SKM-1 treated with dmso at 0.1 percent for 144 hours (cell line): Measurements from ENCODE around the gene CECR2.
"Not testable (repeated sequence)": the region's sequence is repeated elsewhere in the genome, so short reads cannot be mapped to it uniquely, and the experiment has no call there.

ENCODE experiments used
- DNase-seq: peaks from one replicate; lab custom pipeline; 2025; ENCODE audit not compliant: unreplicated experiment; lab: John Stamatoyannopoulos, UW

The CECR2 gene

GRCh38 chr22:17401728-17402127 is 32.5 kb downstream of the CECR2 start:
- no peak for DNase-seq

- DNase-seq, result no peak
These were observed 33.0 kb downstream of the CECR2 start for GRCh38 chr22:17402293-17402692.

- no peak for DNase-seq
These were observed 34.6 kb downstream of the CECR2 start for GRCh38 chr22:17403906-17404305.

- DNase-seq, result no peak
These were observed 38.4 kb downstream of the CECR2 start for GRCh38 chr22:17407643-17408042.

GRCh38 chr22:17410576-17410975 is 41.3 kb downstream of the CECR2 start:
- DNase-seq, result no peak

- no peak for DNase-seq
These were observed 42.0 kb downstream of the CECR2 start for GRCh38 chr22:17411213-17411612.

GRCh38 chr22:17412232-17412631 is 43.0 kb downstream of the CECR2 start:
- no peak for DNase-seq

- no peak for DNase-seq
These were observed 49.6 kb downstream of the CECR2 start for GRCh38 chr22:17418890-17419324.

- no peak for DNase-seq
These were observed 50.1 kb downstream of the CECR2 start for GRCh38 chr22:17419348-17419747.

- DNase-seq, result no peak
These were observed 53.6 kb downstream of the CECR2 start for GRCh38 chr22:17422736-17423343.

- no peak for DNase-seq
These were observed 54.4 kb downstream of the CECR2 start for GRCh38 chr22:17423616-17424015.

GRCh38 chr22:17427528-17427927 is 58.3 kb downstream of the CECR2 start:
- not testable (repeated sequence) for DNase-seq

- peak; percentile 54 for DNase-seq
These were observed 60.3 kb downstream of the CECR2 start for GRCh38 chr22:17429516-17429915.

GRCh38 chr22:17430412-17430811 is 61.2 kb downstream of the CECR2 start:
- no peak for DNase-seq

GRCh38 chr22:17431179-17431578 is 61.9 kb downstream of the CECR2 start:
- DNase-seq, result no peak

GRCh38 chr22:17434856-17435255 is 65.6 kb downstream of the CECR2 start:
- no peak for DNase-seq

- DNase-seq, result no peak
These were observed 66.1 kb downstream of the CECR2 start for GRCh38 chr22:17435375-17435774.

- DNase-seq, result peak; percentile 76
These were observed 67.2 kb downstream of the CECR2 start for GRCh38 chr22:17436382-17436980.

GRCh38 chr22:17436981-17437412 is 67.7 kb downstream of the CECR2 start:
- DNase-seq, result no peak

- DNase-seq, result no peak
These were observed 68.8 kb downstream of the CECR2 start for GRCh38 chr22:17438026-17438425.

GRCh38 chr22:17441326-17441725 is 72.1 kb downstream of the CECR2 start:
- DNase-seq, result no peak

- no peak for DNase-seq
These were observed 74.3 kb downstream of the CECR2 start for GRCh38 chr22:17443405-17444203.
